H9 (cell line): Measurements from ENCODE around the gene RALGDS. TPM values are rescaled to one million over a fixed set of nuclear protein-coding genes. Genes with fewer than 3 reads are reported as not detected.

Experiments
- DNase-seq: peaks from one replicate; pipeline ENCODE4 v3.0.0-alpha.2; 2017
- H2AFZ ChIP-seq: one replicate; pipeline ENCODE4 v1.6.1; 2013; ENCODE audit warnings: mild to moderate bottlenecking, low read length, control low read depth, moderate library complexity
- H2AK5ac ChIP-seq: 2 replicates; pipeline ENCODE4 v1.6.1; 2013; ENCODE audit warnings: low read length, control low read depth, mixed read lengths; ENCODE audit not compliant: insufficient read length
- H2BK120ac ChIP-seq: one replicate; pipeline ENCODE4 v1.6.1; 2013; ENCODE audit warnings: low read depth, mild to moderate bottlenecking, low read length, control low read depth, inconsistent platforms; ENCODE audit not compliant: poor library complexity, severe bottlenecking
- H2BK12ac ChIP-seq: 2 replicates; pipeline ENCODE4 v1.6.1; 2013; ENCODE audit warnings: low read length, control low read depth, mixed read lengths, low read depth; ENCODE audit not compliant: insufficient read length
- H2BK15ac ChIP-seq: 2 replicates; pipeline ENCODE4 v1.6.1; 2013; ENCODE audit warnings: low read depth, low read length, control low read depth
- H2BK20ac ChIP-seq: one replicate; pipeline ENCODE4 v1.6.1; 2013; ENCODE audit warnings: low read depth, mild to moderate bottlenecking, low read length, control low read depth, inconsistent platforms; ENCODE audit not compliant: poor library complexity, severe bottlenecking
- H2BK5ac ChIP-seq: 2 replicates; pipeline ENCODE4 v1.6.1; 2013; ENCODE audit warnings: low read length, control low read depth, mixed read lengths; ENCODE audit not compliant: insufficient read length
- H3K14ac ChIP-seq: 2 replicates; pipeline ENCODE4 v1.6.1; 2013; ENCODE audit warnings: low read length, control low read depth; ENCODE audit not compliant: insufficient read depth
- H3K18ac ChIP-seq: 2 replicates; pipeline ENCODE4 v1.6.1; 2013; ENCODE audit warnings: low read depth, mild to moderate bottlenecking, mixed read lengths, low read length, control low read depth; ENCODE audit not compliant: insufficient read length
- H3K23ac ChIP-seq: 2 replicates; pipeline ENCODE4 v1.6.1; 2013; ENCODE audit warnings: low read length, control low read depth, mixed read lengths, low read depth; ENCODE audit not compliant: insufficient read length
- H3K23me2 ChIP-seq: 2 replicates; pipeline ENCODE4 v1.6.1; 2013; ENCODE audit warnings: low read depth, mild to moderate bottlenecking, mixed read lengths, low read length, control low read depth; ENCODE audit not compliant: insufficient read length, poor library complexity, severe bottlenecking
- H3K27ac ChIP-seq: 2 replicates; pipeline ENCODE4 v1.5.1; 2013; ENCODE audit warnings: low read length, control low read depth, mixed read lengths, low read depth; ENCODE audit not compliant: insufficient read length
- H3K27me3 ChIP-seq: 2 replicates; pipeline ENCODE4 v1.6.1; 2013; ENCODE audit warnings: low read length, control low read depth, inconsistent platforms; ENCODE audit not compliant: insufficient read depth
- H3K4ac ChIP-seq: 2 replicates; pipeline ENCODE4 v1.6.1; 2013; ENCODE audit warnings: low read depth, mild to moderate bottlenecking, control low read depth, inconsistent platforms, low read length, moderate library complexity
- H3K4me1 ChIP-seq: 2 replicates; pipeline ENCODE4 v1.6.1; 2013; ENCODE audit warnings: low read length, control low read depth, inconsistent platforms; ENCODE audit not compliant: insufficient read depth
- H3K4me2 ChIP-seq: 2 replicates; pipeline ENCODE4 v1.6.1; 2013; ENCODE audit warnings: low read length, control low read depth, mixed read lengths; ENCODE audit not compliant: insufficient read length, insufficient read depth
- H3K56ac ChIP-seq: 2 replicates; pipeline ENCODE4 v1.6.1; 2013; ENCODE audit warnings: low read depth, mild to moderate bottlenecking, mixed read lengths, low read length, control low read depth; ENCODE audit not compliant: insufficient read length
- H3K79me1 ChIP-seq: 2 replicates; pipeline ENCODE4 v1.6.1; 2013; ENCODE audit warnings: low read depth, mild to moderate bottlenecking, moderate library complexity, low read length, control low read depth, inconsistent platforms; ENCODE audit not compliant: insufficient read depth, poor library complexity, severe bottlenecking
- H3K79me2 ChIP-seq: 2 replicates; pipeline ENCODE4 v1.6.1; 2013; ENCODE audit warnings: low read length, control low read depth, inconsistent platforms; ENCODE audit not compliant: insufficient read depth
- H3K9ac ChIP-seq: 2 replicates; pipeline ENCODE4 v1.6.1; 2013; ENCODE audit warnings: low read length, control low read depth, mixed read lengths; ENCODE audit not compliant: insufficient read length; ENCODE audit errors: extremely low read depth
- H3K9me3 ChIP-seq: one replicate; pipeline ENCODE4 v1.6.1; 2013; ENCODE audit warnings: low read depth, low read length, inconsistent platforms; ENCODE audit not compliant: control insufficient read depth
- H3T11ph ChIP-seq: one replicate; pipeline ENCODE4 v1.6.1; 2013; ENCODE audit warnings: mild to moderate bottlenecking, low read length, control low read depth, inconsistent platforms
- H4K20me1 ChIP-seq: one replicate; pipeline ENCODE4 v1.6.1; 2013; ENCODE audit not compliant: control insufficient read depth, insufficient read length, insufficient read depth
- H4K5ac ChIP-seq: 2 replicates; pipeline ENCODE4 v1.6.1; 2013; ENCODE audit warnings: low read depth, mild to moderate bottlenecking, mixed read lengths, low read length, control low read depth; ENCODE audit not compliant: insufficient read length
- H4K8ac ChIP-seq: replicated peaks from 2 replicates; pipeline ENCODE4 v1.6.1; 2013; ENCODE audit warnings: low read length, control low read depth, mixed read lengths, low read depth; ENCODE audit not compliant: insufficient read length
- H4K91ac ChIP-seq: 2 replicates; pipeline ENCODE4 v1.6.1; 2013; ENCODE audit warnings: low read depth, mild to moderate bottlenecking, moderate library complexity, mixed read lengths, low read length, control low read depth; ENCODE audit not compliant: insufficient read length
- H3K27ac Mint-ChIP-seq, 3 experiments: 2 replicates in 2 of 3; 3 replicates in 1 of 3; pipeline ENCODE4 v1.8.0; 2020 to 2021; ENCODE audit warnings: mixed read lengths in 3 of 3, mild to moderate bottlenecking in 1 of 3, moderate library complexity in 1 of 3
- H3K27me3 Mint-ChIP-seq: 2 replicates; pipeline ENCODE4 v1.8.0; 2021; ENCODE audit warnings: low read depth, mild to moderate bottlenecking, moderate library complexity, mixed read lengths
- H3K36me3 Mint-ChIP-seq, 3 experiments: 2 replicates in 2 of 3; 3 replicates in 1 of 3; pipeline ENCODE4 v1.8.0; 2020 to 2021; ENCODE audit warnings: low read depth in 3 of 3, mixed read lengths in 3 of 3; ENCODE audit not compliant: insufficient read depth in 1 of 3
- H3K4me1 Mint-ChIP-seq, 2 experiments: 2 replicates each; pipeline ENCODE4 v1.8.0; 2020; ENCODE audit warnings: mixed read lengths in 2 of 2
- H3K4me3 Mint-ChIP-seq, 2 experiments: 2 replicates in 1 of 2; 3 replicates in 1 of 2; pipeline ENCODE4 v1.8.0; 2020 to 2021; ENCODE audit warnings: mild to moderate bottlenecking in 2 of 2, mixed read lengths in 2 of 2, moderate library complexity in 1 of 2
- H3K9me3 Mint-ChIP-seq, 2 experiments: 2 replicates in 1 of 2; 3 replicates in 1 of 2; pipeline ENCODE4 v1.8.0; 2020; ENCODE audit warnings: mild to moderate bottlenecking in 2 of 2, mixed read lengths in 2 of 2, moderate library complexity in 1 of 2
- WGBS: extraction: QIAGEN DNeasy Blood & Tissue Kit; methylation state at CpG from one replicate; pipeline ENCODE4 v1.1.7; 2013; ENCODE audit warnings: missing lambda C conversion rate, low lambda C conversion rate, mixed read lengths; ENCODE audit not compliant: insufficient read length; ENCODE audit errors: extremely low coverage; 5-methylcytosine and 5-hydroxymethylcytosine counted together
- total RNA-seq: library from RNA; stranded (reverse); gene quantifications from 2 replicates; pipeline ENCODE4 v1.2.1, GENCODE V29; 2021
- TF ChIP-seq, protein P1 (sequence below): fragments of 200-600 bp; sonication (generic); conservative IDR thresholded peaks from 3 replicates; pipeline ENCODE4 v1.8.0; 2021; ENCODE audit warnings: antibody characterized with exemption, mild to moderate bottlenecking

Gene RALGDS
- total RNA-seq, 1 experiment from 2014 or later, result 21.3 TPM

DNA sequence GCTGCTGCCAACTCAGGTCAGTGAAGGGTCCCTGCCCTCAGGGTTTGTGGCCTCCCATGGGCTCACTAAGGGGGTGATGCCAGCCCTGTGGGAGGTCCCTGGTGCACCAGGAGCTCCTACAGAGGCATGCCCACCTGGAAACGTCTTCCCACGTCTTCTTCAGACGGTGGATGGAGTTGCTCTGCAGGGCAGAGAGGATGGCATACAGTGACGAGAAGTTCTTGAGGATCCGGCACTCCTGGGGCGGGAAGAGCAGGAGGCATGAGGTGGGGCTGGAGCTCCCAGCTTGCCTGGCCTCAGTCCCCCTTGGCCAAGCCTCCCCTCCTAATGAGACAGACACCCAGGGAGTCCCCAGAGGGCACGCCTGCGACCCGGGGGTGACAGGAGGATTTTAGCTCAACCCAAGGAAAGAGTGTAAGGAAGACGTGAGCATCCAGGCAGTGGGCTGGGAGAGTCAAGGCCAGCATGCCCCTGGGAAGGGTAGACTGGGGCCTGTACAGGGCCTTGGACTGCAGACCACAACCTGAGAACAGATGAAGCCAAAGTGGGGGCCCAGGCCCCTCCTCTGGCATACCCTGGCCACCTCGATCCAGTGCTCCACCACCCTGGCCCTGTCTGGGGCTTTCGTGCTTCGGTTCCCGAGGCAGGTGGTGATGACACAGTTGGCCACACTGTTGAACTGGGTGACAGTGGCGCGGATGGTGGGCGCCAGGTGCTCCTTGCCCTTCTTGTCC, 14.4 kb downstream of the RALGDS start:
- Histone ChIP-seq H4K91ac (no peak overlapping the region), H3K4me2 (no peak overlapping the region), H2BK15ac (no peak overlapping the region), H4K20me1 (no peaks in the 10 kb centered on the region), H2AFZ (no peak overlapping the region), H2AK5ac (no peak overlapping the region), H3K4me1 (no peaks in the 10 kb centered on the region), H3K9me3 (no peaks in the 10 kb centered on the region), H2BK20ac (no peak overlapping the region), H3T11ph (no peak overlapping the region), H3K23ac (no peak overlapping the region), H4K8ac (no peak overlapping the region), H3K9ac (no peak overlapping the region), H3K18ac (no peak overlapping the region), H3K4ac (no peak overlapping the region), H3K14ac (no peak overlapping the region), H3K27me3 (no peaks in the 10 kb centered on the region), H3K56ac (no peak overlapping the region), H3K79me2 (no peaks in the 10 kb centered on the region), H3K27ac (no peak overlapping the region), H2BK12ac (no peak overlapping the region), H2BK5ac (no peak overlapping the region), H4K5ac (no peak overlapping the region), H3K23me2 (no peaks in the 10 kb centered on the region), H3K79me1 (no peaks in the 10 kb centered on the region), H2BK120ac (no peak overlapping the region)
- Mint-ChIP-seq H3K9me3 (no peaks in the 10 kb centered on the region), H3K4me3 (no peak overlapping the region), H3K27ac (no peak overlapping the region), H3K36me3 (peaks cover 19 to 47% (median 42%) of the 10 kb centered on the region in 3 experiments), H3K27me3 (no peaks in the 10 kb centered on the region), H3K4me1 (peaks cover 2 to 12% of the 10 kb centered on the region in 2 experiments; a peak in 2 of 4 replicates)
- WGBS, result no CpG with 5 or more reads among the region's 17 CpGs
- no peak for DNase-seq
- TF ChIP-seq, protein P1, sequence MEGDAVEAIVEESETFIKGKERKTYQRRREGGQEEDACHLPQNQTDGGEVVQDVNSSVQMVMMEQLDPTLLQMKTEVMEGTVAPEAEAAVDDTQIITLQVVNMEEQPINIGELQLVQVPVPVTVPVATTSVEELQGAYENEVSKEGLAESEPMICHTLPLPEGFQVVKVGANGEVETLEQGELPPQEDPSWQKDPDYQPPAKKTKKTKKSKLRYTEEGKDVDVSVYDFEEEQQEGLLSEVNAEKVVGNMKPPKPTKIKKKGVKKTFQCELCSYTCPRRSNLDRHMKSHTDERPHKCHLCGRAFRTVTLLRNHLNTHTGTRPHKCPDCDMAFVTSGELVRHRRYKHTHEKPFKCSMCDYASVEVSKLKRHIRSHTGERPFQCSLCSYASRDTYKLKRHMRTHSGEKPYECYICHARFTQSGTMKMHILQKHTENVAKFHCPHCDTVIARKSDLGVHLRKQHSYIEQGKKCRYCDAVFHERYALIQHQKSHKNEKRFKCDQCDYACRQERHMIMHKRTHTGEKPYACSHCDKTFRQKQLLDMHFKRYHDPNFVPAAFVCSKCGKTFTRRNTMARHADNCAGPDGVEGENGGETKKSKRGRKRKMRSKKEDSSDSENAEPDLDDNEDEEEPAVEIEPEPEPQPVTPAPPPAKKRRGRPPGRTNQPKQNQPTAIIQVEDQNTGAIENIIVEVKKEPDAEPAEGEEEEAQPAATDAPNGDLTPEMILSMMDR, result no peak
